GM19452 (cell line): ENCODE data around the gene RABGAP1L.
"Not testable (repeated sequence)": the region's sequence is repeated elsewhere in the genome, so short reads cannot be mapped to it uniquely, and the experiment has no call there.

Source experiments
- ATAC-seq: cut with Tn5 transposase; IDR thresholded peaks from one replicate; pipeline ENCODE4 v1.9.1; 2021; ENCODE audit not compliant: unreplicated experiment

The RABGAP1L gene

DNA sequence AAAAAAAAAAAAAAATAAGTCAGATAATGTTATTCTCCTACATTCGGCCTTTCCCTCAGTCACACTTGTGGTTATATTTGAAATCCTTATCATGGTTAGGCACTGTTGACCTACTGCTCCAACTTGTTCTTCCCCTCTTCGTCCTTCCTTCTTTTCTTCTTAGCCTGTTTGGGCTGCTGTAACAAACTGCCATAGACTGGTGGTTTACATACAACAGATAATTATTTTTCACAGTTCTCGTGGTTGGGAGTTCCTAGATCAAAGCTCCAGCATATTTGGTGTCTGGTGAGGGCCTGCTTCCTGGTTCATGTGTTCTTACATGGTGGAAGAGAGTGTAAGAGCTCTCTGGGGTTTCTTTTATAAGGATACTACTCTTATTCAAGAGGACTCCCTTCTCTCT, 73.4 kb downstream of the RABGAP1L start:
- ATAC-seq = no peak

DNA sequence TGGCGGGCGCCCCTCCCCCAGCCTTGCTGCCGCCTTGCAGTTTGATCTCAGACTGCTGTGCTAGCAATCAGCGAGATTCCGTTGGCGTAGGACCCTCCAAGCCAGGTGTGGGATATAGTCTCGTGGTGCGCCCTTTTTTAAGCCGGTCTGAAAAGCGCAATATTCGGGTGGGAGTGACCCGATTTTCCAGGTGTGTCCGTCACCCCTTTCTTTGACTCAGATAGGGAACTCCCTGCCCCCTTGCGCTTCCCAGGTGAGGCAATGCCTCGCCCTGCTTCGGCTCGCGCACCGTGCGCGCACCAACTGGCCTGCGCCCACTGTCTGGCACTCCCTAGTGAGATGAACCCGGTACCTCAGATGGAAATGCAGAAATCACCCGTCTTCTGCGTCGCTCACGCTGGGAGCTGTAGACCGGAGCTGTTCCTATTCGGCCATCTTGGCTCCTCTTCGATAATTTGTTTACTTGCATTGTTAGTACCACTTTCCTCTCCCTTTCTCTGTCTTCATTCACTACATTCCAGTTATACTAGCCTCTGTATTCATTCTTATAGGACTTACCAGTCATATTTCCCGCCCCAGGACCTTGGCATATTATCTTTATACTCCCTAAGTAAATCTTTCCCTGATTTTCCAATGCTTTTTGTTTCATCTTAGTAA, 79.7 kb downstream of the RABGAP1L start:
- ATAC-seq = not testable (repeated sequence)

DNA sequence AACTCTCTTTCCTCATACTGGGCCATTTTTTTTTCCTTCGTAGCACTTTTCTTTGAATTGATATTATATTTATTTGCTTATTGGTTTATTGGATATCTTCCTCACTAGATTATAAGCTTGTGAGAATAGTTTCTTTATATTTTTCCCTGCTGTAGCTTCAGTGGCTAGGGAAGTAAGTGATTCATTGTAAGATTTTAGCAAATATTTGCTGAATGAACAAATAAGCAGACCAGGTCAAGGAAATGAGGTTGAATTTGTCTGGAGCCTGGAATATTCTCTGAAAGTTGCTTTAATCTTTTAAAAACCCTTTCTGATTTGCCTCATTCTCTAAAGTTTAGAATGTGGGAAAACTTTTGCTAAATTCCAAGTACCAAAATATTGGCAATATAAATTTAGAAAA, 80.2 kb downstream of the RABGAP1L start:
- ATAC-seq = no peak

DNA sequence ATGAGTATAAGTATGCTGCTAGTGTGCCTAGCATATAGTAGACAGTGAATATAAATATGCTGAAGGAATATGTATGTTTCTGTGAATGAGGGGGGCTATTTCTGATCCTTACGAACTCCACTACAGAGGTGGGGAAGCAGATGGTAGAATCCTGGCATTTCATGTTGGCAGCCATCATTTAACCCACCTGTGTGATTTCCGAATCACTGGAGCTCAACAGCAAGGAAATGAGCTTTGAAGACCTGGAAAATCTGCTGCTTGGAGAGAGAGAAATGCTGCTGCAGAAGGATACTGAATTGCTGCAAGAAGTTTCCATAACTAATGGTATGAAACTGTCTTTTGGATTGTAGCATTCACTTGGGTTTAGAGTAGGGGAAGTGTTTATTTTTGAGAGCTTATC, 83.5 kb downstream of the RABGAP1L start:
- ATAC-seq = no peak

DNA sequence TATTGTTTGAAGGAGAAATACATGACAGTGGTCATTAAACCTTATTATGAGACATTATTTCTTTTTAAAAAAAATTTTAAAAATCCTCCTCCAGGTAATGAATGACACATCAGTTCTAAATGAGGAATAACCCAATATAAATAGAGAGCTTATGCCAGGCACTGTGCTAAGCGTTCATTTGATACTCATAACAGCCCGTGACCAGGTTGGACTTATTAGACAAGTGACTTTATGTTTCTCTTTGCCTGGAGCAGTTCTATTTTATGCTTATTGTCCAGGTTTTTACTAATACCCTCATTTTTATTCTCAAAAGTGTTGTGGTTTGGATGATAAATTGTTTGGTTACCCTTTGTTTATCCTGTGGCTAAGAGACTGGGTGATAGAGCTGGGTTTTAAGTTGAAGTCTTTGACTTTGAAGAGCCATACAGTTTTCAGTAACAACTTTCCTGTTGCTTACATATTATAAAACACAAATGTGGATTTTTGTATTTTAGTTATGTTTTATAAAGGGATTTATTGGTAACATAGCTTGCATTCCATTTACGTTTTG, 84.2 kb downstream of the RABGAP1L start:
- no peak for ATAC-seq

DNA sequence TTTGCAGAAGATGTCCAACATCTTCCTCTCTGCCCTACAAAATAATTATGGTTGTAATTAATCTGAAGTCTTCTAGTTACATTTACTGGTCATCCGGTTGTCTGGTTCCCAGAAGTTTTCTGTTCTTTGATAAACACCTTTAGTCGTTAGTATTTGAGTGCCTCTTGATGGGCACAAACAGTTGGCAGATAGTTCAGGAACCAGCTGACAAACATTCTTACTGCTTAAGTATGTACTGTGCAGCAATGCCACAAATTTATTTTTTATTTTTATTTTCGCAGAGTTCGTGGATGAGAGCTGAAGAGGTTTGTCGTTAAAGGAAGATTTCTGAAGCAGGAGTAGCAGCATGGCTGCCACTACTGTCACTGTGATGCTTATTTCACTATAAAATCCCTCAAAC, 84.7 kb downstream of the RABGAP1L start:
- ATAC-seq = no peak

DNA sequence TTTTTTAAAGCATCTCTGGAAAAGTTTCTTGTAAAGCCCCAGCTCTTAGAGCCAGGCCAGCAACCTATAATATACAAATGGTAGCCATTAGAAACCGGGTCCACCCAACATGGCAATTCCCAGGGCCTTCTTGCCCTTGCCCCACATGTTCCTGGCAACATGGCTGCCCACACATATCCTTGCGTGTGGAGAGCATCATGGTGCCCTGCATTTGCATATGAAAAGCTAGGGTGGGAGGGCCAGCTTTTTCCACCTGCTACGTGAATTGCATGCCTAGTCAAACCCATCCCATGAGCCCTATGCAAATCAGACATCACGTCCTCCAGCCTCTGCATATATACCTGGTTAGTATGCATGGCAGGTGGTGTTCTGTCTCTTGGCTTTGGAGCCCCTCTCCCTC, 88.2 kb downstream of the RABGAP1L start:
- no peak for ATAC-seq

DNA sequence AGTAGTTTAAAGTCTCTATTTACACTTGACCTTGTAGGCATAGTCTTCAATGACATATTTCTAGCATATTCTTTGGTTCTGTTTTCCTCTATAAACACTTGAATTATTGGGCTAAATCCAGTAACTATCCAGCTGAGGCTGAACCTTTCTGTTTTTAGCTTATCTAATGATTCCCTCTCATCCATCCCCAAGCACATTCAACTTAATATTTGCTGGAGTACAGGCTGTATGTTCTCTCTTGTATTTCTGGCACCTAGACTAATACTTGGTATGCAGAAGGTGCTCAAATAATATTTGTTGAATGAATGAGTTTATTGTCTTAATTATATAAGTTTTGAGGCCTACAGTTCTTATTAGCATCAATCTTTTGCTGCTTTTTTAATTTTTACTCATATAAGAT, 88.7 kb downstream of the RABGAP1L start:
- ATAC-seq = no peak

DNA sequence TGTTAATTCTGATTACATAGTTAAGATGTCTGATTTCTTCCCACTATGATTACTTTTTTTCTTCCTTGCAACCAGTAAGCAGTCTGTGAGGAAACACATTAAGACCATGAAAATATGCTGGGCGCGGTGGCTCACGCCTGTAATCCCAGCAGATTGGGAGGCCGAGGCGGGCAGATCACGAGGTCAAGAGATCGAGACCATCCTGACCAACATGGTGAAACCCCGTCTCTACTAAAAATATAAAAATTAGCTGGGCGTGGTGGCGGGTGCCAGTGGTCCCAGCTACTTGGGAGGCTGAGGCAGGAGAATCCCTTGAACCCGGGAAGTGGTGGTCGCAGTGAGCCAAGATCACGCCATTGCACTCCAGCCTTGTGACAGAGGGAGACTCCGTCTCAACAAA, 97.1 kb downstream of the RABGAP1L start:
- ATAC-seq = not testable (repeated sequence)

DNA sequence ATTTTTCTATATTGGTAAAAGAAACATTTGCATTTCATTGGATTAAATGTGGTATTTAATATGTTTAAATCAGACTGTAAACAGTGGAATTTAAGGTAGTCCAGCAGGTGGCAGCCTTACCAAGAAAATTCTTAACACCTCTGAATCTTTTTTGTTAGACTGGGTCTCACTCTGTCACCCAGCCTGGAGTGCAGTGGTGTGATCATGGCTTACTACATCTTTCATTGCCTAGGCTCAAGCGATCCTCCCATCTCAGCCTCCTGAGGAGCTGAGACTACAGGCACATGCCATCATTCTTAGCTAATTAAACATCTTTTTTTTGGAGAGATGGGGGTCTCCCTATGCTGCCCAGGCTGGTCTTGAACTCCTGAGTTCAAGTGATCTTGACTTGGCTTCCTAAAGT, 98.8 kb downstream of the RABGAP1L start:
- no peak for ATAC-seq

DNA sequence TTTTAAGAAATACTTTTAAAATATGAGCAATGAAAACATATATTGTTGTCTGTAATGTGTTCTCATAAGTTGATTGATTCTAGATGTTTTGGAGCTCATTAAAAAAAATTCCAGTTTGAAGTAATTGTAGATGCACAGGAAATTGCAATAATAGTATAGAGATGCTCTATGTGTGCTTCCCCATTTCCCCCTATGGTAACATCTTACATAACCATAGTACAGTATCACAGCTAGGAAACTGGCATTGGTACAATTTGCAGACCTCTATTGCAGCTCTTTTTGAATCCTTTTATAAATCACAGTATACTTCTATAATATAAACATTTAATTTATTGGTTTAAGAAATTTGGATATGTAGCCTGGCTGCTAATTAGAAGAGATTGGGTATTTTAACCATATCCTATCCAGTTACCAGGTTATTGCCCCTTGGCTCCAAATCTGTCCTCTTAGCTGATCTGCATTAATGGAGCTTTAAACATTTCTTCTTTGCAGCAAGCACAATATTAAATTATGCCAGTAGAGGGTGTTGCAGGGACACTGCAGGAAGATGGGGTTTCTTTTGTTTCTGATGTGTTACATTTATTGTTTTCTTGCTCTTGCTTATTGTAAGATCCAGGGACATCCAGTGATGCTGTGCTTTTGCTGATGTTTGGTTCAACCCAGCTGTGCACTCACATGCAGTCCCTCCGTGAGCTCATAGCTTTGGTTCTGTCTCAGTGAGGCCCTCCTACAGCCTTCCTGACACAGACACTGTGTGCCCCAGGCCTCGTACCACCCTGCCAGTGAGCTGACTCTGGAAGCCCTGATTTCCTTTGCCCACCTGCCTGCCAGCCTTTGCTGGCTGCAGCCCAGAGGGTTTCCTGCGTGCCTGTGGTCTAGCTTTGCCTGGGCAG, 103.3 kb downstream of the RABGAP1L start:
- ATAC-seq = no peak

DNA sequence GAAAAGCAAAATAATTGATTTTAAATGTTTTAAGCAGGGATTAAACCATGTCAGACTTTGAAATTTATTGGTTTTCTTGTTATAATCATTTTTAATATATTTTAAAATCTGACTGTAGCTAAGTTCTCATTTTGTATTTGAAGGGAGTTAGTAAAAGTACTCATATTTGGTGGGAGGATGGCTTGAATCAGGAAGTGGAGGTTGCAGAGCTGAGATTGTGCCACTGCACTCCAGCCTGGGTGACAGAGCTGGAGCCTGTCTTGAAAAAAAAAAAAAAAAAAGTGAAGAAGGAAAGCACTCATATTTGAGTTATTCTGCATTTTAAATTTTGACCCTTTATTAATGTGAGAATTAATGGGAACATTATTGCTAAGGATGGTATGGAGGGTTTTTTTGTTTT, 106.0 kb downstream of the RABGAP1L start:
- ATAC-seq = no peak

DNA sequence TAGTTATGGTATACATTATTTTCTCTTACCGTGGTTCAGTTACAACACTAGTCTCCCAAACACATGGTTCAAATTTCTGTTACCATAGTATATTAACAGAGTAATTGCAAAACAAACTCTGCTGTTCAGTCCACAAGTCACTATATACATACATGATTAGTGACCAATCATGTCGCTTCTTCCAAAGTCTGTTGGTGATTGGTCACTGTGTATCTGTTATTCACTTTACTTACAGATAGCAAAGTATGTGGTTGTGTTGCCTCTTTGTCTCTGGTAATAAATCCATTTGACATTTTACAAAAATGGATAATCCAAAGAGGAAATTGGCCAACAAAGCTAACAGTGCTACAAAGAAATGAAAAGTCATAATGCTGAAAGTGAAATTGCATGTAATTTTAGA, 107.2 kb downstream of the RABGAP1L start:
- no peak for ATAC-seq

DNA sequence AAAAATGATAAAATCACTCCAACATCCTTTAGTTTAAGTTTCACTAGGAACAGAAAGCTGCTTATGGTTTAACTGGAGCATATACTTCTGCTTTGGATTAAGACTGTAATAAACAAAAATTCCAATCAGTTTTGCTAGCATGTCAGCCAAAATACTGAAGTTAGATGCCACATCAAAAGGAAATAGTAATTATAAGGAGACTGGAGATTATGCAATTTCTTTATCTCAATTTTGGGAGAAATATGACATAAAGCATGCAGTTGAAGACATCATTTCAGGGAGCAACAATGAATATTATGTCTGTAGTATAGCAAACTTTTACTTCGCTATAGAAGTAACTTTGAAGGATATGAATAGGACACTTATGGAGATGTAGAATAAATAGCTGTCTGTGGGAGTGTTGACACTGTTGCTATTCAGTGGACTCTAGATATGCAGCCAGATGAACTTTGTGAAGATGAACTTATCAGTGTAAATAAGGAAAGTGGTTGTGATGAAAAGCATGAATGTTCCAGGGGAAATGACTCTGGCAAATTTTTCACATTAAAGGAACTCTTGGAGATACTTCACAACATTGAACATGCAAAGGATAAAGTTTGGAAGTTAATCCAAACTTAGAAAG, 107.8 kb downstream of the RABGAP1L start:
- ATAC-seq = no peak

DNA sequence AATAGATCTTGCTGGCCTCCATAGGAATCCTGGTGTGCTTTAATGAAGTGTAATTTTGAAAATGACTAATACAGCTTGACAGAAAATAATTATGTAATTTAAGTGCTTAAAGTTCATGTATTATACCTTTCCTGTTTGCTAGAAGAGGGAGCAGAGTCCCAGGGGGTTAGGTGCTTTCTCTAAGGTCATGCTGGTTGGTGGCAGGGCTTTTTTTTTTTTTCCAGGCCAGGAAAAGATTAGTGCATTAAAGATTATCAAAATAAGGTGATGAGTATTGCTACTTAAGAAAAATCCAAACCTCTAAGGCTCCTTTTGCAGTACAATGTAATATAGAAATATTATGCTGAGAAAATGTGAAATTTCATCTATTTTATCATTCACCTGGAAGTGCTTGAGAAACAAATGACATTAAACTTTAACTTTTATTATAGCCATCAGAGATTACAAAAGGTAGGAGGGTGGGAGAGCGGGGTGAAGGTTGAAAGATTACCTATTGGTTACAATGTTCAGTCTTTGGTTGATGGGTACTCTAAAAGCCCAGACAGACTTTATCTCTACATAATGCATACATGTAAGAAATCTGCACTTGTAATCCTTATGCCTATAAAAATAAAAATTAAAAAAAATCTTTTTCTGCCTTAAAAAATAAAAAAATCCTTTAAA, 110.8 kb downstream of the RABGAP1L start:
- ATAC-seq = no peak

DNA sequence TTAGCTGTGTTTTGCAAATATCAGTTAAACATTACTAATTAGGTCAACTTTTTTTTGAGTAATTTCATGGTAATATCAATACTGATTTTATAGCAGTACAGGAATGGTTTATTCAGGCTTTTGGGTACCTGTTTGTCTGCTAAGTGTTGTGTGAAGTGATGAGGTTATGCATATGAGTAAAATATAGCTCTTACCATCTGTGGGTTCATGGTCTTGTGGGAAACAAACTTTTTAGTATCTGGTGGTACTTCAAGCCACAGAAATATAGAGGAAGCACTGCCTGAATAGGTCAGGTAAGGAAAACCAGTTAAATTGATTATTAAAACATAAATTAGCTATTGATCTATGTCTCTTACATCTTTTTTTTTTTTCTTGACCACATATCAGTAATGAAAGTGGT, 113.9 kb downstream of the RABGAP1L start:
- ATAC-seq = no peak

DNA sequence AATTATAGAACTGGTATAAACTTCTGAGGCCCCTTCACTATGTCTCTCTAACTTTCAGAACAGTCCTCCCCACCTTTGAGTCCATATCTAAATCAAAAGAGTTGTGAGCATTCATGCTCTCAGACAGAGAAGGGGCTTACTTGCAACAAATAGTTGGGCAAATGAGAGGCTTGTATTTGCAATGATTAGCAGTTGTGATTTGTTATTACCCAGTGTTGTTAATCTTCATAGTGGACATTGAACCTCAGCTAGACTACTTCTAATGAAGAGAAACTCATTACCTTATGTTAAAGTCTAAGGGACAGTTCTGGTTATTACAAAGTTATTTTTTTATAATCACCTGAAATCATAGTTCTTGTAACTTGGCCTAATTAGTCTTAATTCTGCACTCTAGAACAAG, 114.5 kb downstream of the RABGAP1L start:
- ATAC-seq = no peak

DNA sequence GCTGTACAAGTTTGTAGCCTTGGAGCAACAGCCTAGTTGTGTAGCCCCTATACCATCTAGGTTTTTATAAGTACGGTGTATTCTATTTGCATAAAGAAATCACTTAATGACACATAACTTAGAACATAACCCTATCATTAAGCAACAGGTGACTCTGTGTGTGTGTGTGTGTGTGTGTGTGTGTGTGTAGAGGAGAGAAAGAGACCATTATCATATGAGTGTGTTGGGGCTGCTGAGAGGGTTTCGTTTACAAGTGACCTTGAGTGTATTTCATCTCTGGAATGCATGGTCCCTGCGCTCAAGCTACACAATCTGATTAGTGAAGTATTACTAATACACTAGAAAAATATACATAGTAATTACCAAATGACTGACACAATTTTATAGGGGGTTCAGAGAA, 115.1 kb downstream of the RABGAP1L start:
- no peak for ATAC-seq

DNA sequence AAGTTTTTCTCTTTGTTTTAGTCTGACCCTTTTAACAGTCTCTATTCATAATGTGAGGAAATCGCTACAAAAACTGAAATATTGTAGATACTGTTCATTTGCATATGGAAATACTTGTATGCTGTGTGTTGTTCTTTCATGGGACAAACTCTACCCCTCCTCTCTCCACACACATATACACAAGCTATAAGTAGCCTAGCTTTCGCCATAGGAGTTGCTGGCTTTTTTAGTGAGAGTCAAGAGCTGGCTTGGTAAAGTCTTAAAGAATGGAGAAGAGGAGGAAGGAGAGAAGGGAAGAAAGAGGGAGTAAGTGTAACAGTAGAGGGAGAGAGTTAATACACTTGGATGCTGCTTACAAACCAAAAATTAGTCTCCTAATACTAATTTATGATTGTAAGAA, 115.6 kb downstream of the RABGAP1L start:
- no peak for ATAC-seq

DNA sequence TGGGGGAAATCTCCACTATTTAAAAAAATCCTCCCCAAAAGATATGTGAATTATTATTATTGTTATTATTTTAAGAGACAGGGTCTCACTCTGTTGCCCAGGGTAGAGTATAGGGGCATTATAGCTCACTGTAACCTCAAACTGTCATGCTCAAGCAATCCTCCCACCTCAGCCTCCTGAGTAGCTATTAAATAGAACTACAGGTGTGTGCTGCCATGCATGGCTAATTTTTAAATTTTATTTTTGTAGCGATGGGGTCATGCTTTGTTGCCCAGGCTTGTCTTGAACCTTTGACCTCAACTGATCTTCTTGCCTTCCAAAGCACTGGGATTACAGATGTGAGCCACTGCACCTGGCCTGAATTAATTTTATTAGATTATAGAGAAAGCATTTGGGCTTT, 116.8 kb downstream of the RABGAP1L start:
- ATAC-seq = peak; percentile 63

DNA sequence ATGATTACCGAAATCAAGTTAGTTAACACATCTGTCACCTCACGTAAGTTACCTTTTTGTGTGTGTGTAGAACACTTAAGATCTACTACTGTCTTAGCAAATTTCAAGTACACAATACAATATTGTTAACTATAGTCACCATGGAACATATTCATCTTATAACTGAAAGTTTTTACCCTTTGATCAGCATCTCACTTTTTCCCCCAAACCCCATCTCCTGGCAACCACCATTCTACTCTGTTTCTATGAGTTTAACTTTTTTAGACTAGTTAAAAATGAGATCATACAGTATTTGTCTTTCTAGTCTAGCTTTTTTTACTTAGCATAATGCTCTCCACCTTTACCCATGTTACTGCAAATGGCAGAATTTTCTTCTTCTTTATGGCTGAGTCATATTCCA, 124.7 kb downstream of the RABGAP1L start:
- ATAC-seq = no peak
